ENCODE data around the gene YBEY. TPM values are rescaled to one million over a fixed set of nuclear protein-coding genes. Genes with fewer than 3 reads are reported as not detected.

Gene YBEY
- polyA plus RNA-seq, 1 experiment: 31.2 TPM

DNA sequence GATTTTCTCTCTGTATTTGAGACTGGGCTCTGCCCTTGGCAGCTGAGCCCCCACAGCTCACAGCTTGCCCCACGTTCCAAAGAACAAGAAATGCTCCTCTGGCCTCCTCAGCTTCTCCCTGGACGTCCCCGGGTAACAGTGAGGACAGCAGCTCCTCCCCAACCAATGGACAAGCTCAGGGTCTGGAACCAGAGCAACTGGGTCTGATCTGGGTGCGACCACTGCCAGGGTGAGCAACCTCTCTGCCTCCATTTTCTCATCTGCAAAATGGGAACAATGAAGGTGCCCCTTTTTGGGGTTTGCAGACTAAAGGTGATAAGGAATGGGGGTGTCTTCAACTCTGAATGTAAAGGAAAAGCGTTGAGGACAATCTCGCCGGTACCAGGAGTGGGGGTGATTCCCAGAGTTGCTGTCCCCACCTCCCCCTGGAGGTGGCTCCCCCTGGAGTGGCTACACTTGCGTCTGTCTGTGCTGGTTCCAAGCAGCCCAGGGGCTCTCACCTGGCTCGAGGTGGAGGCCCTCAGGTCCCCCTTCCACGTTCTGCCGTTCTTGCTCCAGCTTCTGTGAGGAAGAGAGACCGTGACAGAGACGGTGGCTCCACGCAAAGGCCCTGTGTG lies 30.7 kb downstream of the YBEY start:
- ChIA-PET CTCF (no interaction called here), POLR2A (no interaction called here)
- Histone ChIP-seq H3K9me3 (ENCODE audit: control insufficient read depth, insufficient read depth, low read length) (no peaks in the 10 kb centered on the region; the same call in 1 of the 2 replicates), H3K27me3 (ENCODE audit: control insufficient read depth, insufficient read depth, low read length) (no peaks in the 10 kb centered on the region), H3K27ac (ENCODE audit: low read depth, low read length) (no peak overlapping the region), H3K4me3 (ENCODE audit: low read depth, low read length) (no peak overlapping the region)
- DNase-seq (ENCODE audit: low read depth, low spot score): no peak
- TF ChIP-seq, protein P1, sequence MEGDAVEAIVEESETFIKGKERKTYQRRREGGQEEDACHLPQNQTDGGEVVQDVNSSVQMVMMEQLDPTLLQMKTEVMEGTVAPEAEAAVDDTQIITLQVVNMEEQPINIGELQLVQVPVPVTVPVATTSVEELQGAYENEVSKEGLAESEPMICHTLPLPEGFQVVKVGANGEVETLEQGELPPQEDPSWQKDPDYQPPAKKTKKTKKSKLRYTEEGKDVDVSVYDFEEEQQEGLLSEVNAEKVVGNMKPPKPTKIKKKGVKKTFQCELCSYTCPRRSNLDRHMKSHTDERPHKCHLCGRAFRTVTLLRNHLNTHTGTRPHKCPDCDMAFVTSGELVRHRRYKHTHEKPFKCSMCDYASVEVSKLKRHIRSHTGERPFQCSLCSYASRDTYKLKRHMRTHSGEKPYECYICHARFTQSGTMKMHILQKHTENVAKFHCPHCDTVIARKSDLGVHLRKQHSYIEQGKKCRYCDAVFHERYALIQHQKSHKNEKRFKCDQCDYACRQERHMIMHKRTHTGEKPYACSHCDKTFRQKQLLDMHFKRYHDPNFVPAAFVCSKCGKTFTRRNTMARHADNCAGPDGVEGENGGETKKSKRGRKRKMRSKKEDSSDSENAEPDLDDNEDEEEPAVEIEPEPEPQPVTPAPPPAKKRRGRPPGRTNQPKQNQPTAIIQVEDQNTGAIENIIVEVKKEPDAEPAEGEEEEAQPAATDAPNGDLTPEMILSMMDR (IDR thresholded peaks at IDR 0.05; ENCODE audit: low read depth, low read length): no peak

DNA sequence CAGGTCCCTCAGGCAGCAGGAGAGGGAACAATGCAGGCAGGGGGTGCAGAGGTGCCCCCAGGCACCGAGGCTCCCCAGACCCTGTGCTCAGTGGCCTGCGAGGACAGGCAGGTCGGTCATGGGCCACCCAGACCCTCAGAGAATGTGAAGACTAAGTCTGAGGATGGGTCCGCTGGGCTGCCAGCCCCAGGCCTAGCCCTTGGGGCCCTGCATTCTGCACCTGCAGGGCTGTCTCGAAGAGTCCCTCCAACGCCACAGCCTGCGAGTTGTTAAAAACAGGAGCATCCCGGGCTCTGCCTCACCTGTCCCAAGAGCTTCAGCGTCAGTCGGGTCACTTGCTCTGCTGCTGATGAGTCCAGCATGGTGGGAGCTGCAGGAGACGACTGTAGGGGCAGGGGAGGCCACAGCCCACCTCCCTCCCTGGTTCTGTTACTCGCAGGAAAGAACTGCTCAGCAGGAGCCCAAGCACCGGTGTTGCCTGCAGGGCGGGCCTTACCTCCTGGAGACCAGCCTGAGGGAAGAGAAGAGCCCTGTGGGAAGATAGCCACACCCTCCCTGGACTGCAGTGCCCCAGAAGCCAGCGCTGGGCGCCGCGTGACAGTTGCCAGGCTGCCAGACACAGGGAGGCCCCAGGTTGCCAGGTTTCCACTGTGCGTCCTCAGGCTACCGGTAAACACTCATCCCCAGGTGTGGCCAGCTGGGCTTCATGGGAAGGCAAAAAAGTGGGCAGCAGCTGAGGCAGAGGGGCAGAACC lies 31.7 kb downstream of the YBEY start:
- TF ChIP-seq, protein P1 (IDR thresholded peaks at IDR 0.05; ENCODE audit: low read depth, low read length): no peak
- no peak overlapping the region for H3K27ac ChIP-seq (ENCODE audit: low read depth, low read length)
- H3K9me3 ChIP-seq (ENCODE audit: control insufficient read depth, insufficient read depth, low read length): no peaks in the 10 kb centered on the region; the same call in 1 of the 2 replicates
- CTCF ChIA-PET: no interaction called here
- POLR2A ChIA-PET: no interaction called here
- no peaks in the 10 kb centered on the region for H3K27me3 ChIP-seq (ENCODE audit: control insufficient read depth, insufficient read depth, low read length)
- no peak for DNase-seq (ENCODE audit: low read depth, low spot score)
- no peak overlapping the region for H3K4me3 ChIP-seq (ENCODE audit: low read depth, low read length)

DNA sequence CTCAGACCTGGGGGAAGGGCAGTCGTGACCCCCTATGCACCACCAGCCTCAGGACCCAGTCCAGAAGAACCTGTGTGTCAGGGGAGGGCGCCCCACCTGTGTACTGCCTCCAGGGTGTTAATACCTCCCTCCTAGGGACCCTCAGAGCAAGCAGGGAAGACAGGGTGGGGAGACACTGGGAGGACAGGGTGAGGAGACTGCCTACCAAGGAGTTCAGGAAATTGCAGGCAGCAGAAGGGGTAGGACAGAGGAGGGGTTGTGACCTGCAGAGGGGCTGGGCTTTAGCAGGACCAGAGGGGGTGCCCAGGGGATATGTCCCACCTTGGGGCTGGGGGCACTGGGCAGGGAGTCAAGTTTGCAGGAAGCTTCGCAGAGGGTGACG lies 32.3 kb downstream of the YBEY start:
- no peak for DNase-seq (ENCODE audit: low read depth, low spot score)
- no peaks in the 10 kb centered on the region for H3K27me3 ChIP-seq (ENCODE audit: control insufficient read depth, insufficient read depth, low read length)
- no peak overlapping the region for H3K4me3 ChIP-seq (ENCODE audit: low read depth, low read length)
- TF ChIP-seq, protein P1 (IDR thresholded peaks at IDR 0.05; ENCODE audit: low read depth, low read length): no peak
- ChIA-PET POLR2A (no interaction called here), CTCF (no interaction called here)
- no peaks in the 10 kb centered on the region; the same call in 1 of the 2 replicates for H3K9me3 ChIP-seq (ENCODE audit: control insufficient read depth, insufficient read depth, low read length)
- H3K27ac ChIP-seq (ENCODE audit: low read depth, low read length): no peak overlapping the region

DNA sequence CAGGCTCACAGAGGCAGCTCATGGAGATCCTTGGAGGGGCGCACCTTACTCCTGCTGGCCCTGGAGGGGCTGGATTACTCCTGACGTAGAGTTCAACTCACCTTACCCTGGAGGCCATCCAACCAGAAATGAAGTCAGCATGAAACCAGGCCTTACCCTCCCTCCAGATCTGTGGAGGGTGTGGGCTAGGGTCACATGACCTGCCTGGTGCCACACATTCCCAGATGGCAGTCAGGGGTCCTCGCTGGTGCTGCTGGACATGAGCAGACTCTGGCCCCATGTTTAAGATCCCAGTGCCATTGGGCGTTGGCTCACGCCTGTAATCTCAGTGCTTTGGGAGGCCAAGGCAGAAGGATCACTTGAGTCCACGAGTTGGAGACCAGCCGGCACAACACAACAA lies 33.0 kb downstream of the YBEY start:
- no peak overlapping the region for H3K27ac ChIP-seq (ENCODE audit: low read depth, low read length)
- TF ChIP-seq, protein P1 (IDR thresholded peaks at IDR 0.05; ENCODE audit: low read depth, low read length): no peak
- H3K9me3 ChIP-seq (ENCODE audit: control insufficient read depth, insufficient read depth, low read length): peaks cover 2% of the 10 kb centered on the region; the same call in 1 of the 2 replicates
- ChIA-PET POLR2A (no interaction called here), CTCF (no interaction called here)
- H3K27me3 ChIP-seq (ENCODE audit: control insufficient read depth, insufficient read depth, low read length): no peaks in the 10 kb centered on the region
- no peak overlapping the region for H3K4me3 ChIP-seq (ENCODE audit: low read depth, low read length)
- no peak for DNase-seq (ENCODE audit: low read depth, low spot score)

DNA sequence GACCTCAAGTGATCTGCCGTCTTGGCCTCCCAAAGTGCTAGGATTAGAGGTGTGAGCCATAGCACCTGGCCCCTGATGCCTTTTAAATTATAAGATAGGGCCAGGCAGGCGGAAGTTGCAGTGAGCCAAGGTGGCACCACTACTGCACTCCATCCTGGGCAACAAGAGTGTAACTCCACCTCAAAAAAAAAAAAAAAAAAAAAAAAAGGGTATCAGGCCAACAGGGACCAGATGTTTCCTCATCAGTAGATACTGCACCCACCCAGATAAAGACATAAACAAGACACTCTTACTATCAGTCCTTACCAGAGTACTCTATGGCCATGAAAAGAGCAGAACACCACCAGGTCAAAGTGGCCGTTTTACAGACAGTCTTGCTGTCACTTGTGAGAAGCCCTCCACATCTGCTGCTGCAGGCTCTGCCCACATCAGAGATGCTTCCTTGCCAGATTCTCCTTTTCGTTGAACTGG lies 34.2 kb downstream of the YBEY start:
- POLR2A ChIA-PET: no interaction called here
- CTCF ChIA-PET: no interaction called here
- Histone ChIP-seq H3K9me3 (ENCODE audit: control insufficient read depth, insufficient read depth, low read length) (peaks cover 2% of the 10 kb centered on the region; the same call in 1 of the 2 replicates), H3K27me3 (ENCODE audit: control insufficient read depth, insufficient read depth, low read length) (no peaks in the 10 kb centered on the region), H3K4me3 (ENCODE audit: low read depth, low read length) (peak overlapping the region; percentile 22), H3K27ac (ENCODE audit: low read depth, low read length) (no peak overlapping the region)
- DNase-seq (ENCODE audit: low read depth, low spot score): no peak
- TF ChIP-seq, protein P1 (IDR thresholded peaks at IDR 0.05; ENCODE audit: low read depth, low read length): no peak

All from AG04450 (cell line).